SU-DHL-6 (cell line): ENCODE measurements around the gene MEMO1.

ENCODE experiments used
- H2AFZ ChIP-seq: fragments of 200-600 bp; sonication (generic); 2 replicates; pipeline ENCODE4 v1.6.1; 2014; ENCODE audit warnings: low read depth, mild to moderate bottlenecking, moderate library complexity, mixed read lengths, antibody characterized with exemption, low read length; ENCODE audit not compliant: severe bottlenecking
- H3F3A ChIP-seq: fragments of 200-600 bp; shearing (Covaris generic); 2 replicates; pipeline ENCODE4 v1.6.0; 2016; ENCODE audit warnings: antibody characterized with exemption, mild to moderate bottlenecking; ENCODE audit not compliant: insufficient read depth
- H3K27ac ChIP-seq: fragments of 200-600 bp; sonication (generic); 2 replicates; pipeline ENCODE4 v1.5.1; 2016; ENCODE audit warnings: low read depth, mild to moderate bottlenecking, low read length, moderate library complexity, mixed read lengths
- H3K27me3 ChIP-seq: fragments of 200-600 bp; sonication (generic), shearing (Covaris generic); 2 replicates; pipeline ENCODE4 v1.6.0; 2014; ENCODE audit warnings: mild to moderate bottlenecking, low read length
- H3K36me3 ChIP-seq: fragments of 200-600 bp; sonication (generic); 2 replicates; pipeline ENCODE4 v1.6.1; 2014; ENCODE audit warnings: mild to moderate bottlenecking, low read length, mixed read lengths
- H3K4me2 ChIP-seq: fragments of 300-600, 200-600 bp; shearing (Covaris generic), sonication (generic); 2 replicates; pipeline ENCODE4 v1.6.0; 2014; ENCODE audit warnings: low read length, low read depth, mild to moderate bottlenecking; ENCODE audit not compliant: poor library complexity, severe bottlenecking
- H3K4me3 ChIP-seq: fragments of 200-600 bp; sonication (generic); 2 replicates; pipeline ENCODE4 v1.5.1; 2014; ENCODE audit warnings: antibody characterized with exemption, low read length, mild to moderate bottlenecking, mixed read lengths; ENCODE audit not compliant: insufficient read depth, poor library complexity, severe bottlenecking
- H3K79me2 ChIP-seq: fragments of 200-600 bp; sonication (generic); 2 replicates; pipeline ENCODE4 v1.6.1; 2014; ENCODE audit warnings: mild to moderate bottlenecking, low read length, moderate library complexity; ENCODE audit not compliant: insufficient read depth
- H3K9ac ChIP-seq: fragments of 200-600 bp; sonication (generic); 2 replicates; pipeline ENCODE4 v1.7.0; 2014; ENCODE audit warnings: mild to moderate bottlenecking, low read length
- H3K9me2 ChIP-seq: fragments of 200-600 bp; sonication (generic); replicated peaks from 2 replicates; pipeline ENCODE4 v1.6.1; 2014; ENCODE audit warnings: low read length; ENCODE audit not compliant: insufficient read depth
- H3K9me3 ChIP-seq: fragments of 200-600 bp; sonication (generic); 2 replicates; pipeline ENCODE4 v1.6.1; 2014; ENCODE audit warnings: low read length, mixed read lengths; ENCODE audit not compliant: insufficient read depth
- H4K20me1 ChIP-seq: fragments of 200-600 bp; sonication (generic); 2 replicates; pipeline ENCODE4 v1.6.1; 2014; ENCODE audit warnings: low read depth, mild to moderate bottlenecking, antibody characterized with exemption, low read length, moderate library complexity, mixed read lengths
- CTCF ChIP-seq: fragments of 200-600 bp; sonication (generic); IDR thresholded peaks from one replicate; pipeline ENCODE4 v1.5.1; 2017; ENCODE audit warnings: antibody characterized with exemption, mild to moderate bottlenecking, low read length, moderate library complexity; ENCODE audit not compliant: insufficient read depth, poor library complexity, severe bottlenecking
- EZH2phosphoT487 ChIP-seq: fragments of 200-600 bp; sonication (generic), shearing (Covaris generic); conservative IDR thresholded peaks from 2 replicates; pipeline ENCODE4 v1.6.1; 2018; ENCODE audit warnings: mild to moderate bottlenecking, antibody characterized with exemption, low read length, moderate library complexity, mixed read lengths

The MEMO1 gene

GRCh38 chr2:31922542-31923408 lies 88.0 kb downstream of the MEMO1 start:
- TF ChIP-seq CTCF (no peak), EZH2phosphoT487 (no peak)
- Histone ChIP-seq H3F3A (peaks cover 5% of the 10 kb centered on the region), H3K27me3 (no peaks in the 10 kb centered on the region), H4K20me1 (no peaks in the 10 kb centered on the region), H3K9ac (no peak overlapping the region), H3K9me3 (no peaks in the 10 kb centered on the region), H3K36me3 (peaks cover 15% of the 10 kb centered on the region; the same call in 1 of the 2 replicates), H3K9me2 (no peaks in the 10 kb centered on the region), H3K27ac (no peak overlapping the region), H2AFZ (no peak overlapping the region), H3K4me3 (no peak overlapping the region), H3K4me2 (no peak overlapping the region), H3K79me2 (no peaks in the 10 kb centered on the region)

GRCh38 chr2:31920962-31921361 lies 89.8 kb downstream of the MEMO1 start:
- no peaks in the 10 kb centered on the region for H3K9me3 ChIP-seq
- H3F3A ChIP-seq = peaks cover 12% of the 10 kb centered on the region
- TF ChIP-seq CTCF (no peak), EZH2phosphoT487 (no peak)
- no peak overlapping the region for H3K4me2 ChIP-seq
- no peaks in the 10 kb centered on the region for H3K9me2 ChIP-seq
- no peaks in the 10 kb centered on the region for H3K27me3 ChIP-seq
- H3K27ac ChIP-seq = no peak overlapping the region
- no peak overlapping the region for H3K9ac ChIP-seq
- H3K79me2 ChIP-seq = no peaks in the 10 kb centered on the region
- H3K36me3 ChIP-seq = peaks cover 18% of the 10 kb centered on the region; the same call in 1 of the 2 replicates
- H3K4me3 ChIP-seq = no peak overlapping the region
- no peak overlapping the region for H2AFZ ChIP-seq
- no peaks in the 10 kb centered on the region for H4K20me1 ChIP-seq

GRCh38 chr2:31919499-31919898 lies 91.3 kb downstream of the MEMO1 start:
- Histone ChIP-seq H3K9me3 (no peaks in the 10 kb centered on the region), H3K27me3 (no peaks in the 10 kb centered on the region), H3K9me2 (no peaks in the 10 kb centered on the region), H2AFZ (no peak overlapping the region), H3K9ac (no peak overlapping the region), H3K4me2 (no peak overlapping the region), H3K79me2 (no peaks in the 10 kb centered on the region), H3K36me3 (peaks cover 18% of the 10 kb centered on the region; the same call in 1 of the 2 replicates), H3F3A (peaks cover 12% of the 10 kb centered on the region), H3K4me3 (no peak overlapping the region), H3K27ac (no peak overlapping the region), H4K20me1 (no peaks in the 10 kb centered on the region)
- TF ChIP-seq CTCF (no peak), EZH2phosphoT487 (no peak)
